Stimulated activated CD4-positive, alpha-beta T cell treated with anti-CD3 and anti-CD28 coated beads, Interleukin-2, amount 100 ng/mL, for 4 hours (primary cell): ENCODE measurements around the gene CCR5AS.
"Not testable (repeated sequence)": the region's sequence is repeated elsewhere in the genome, so short reads cannot be mapped to it uniquely, and the experiment has no call there.

ENCODE experiments used
- DNase-seq: peaks from one replicate; pipeline ENCODE4 v3.0.0-alpha.2; 2020; ENCODE audit warnings: low read depth

Gene CCR5AS

GRCh38 chr3:46429250-46429649 is 22.4 kb upstream of the CCR5AS start:
- no peak for DNase-seq

GRCh38 chr3:46427916-46428833 is 21.3 kb upstream of the CCR5AS start:
- no peak for DNase-seq

GRCh38 chr3:46427404-46427803 is 20.5 kb upstream of the CCR5AS start:
- DNase-seq = not testable (repeated sequence)

- not testable (repeated sequence) for DNase-seq
Observed at GRCh38 chr3:46426476-46426875, 19.6 kb upstream of the CCR5AS start.

GRCh38 chr3:46423588-46423987 is 16.7 kb upstream of the CCR5AS start:
- DNase-seq = no peak

- no peak for DNase-seq
Observed at GRCh38 chr3:46422617-46423016, 15.8 kb upstream of the CCR5AS start.

GRCh38 chr3:46420931-46421330 is 14.1 kb upstream of the CCR5AS start:
- no peak for DNase-seq

- no peak for DNase-seq
Observed at GRCh38 chr3:46419816-46420215, 12.9 kb upstream of the CCR5AS start.

GRCh38 chr3:46417841-46418611 is 11.2 kb upstream of the CCR5AS start:
- no peak for DNase-seq

GRCh38 chr3:46416811-46417510 is 10.1 kb upstream of the CCR5AS start:
- no peak for DNase-seq

GRCh38 chr3:46416125-46416810 is 9.4 kb upstream of the CCR5AS start:
- no peak for DNase-seq

GRCh38 chr3:46414739-46415138 is 7.9 kb upstream of the CCR5AS start:
- DNase-seq = no peak

GRCh38 chr3:46413951-46414350 is 7.1 kb upstream of the CCR5AS start:
- no peak for DNase-seq

GRCh38 chr3:46412786-46413298 is 6.0 kb upstream of the CCR5AS start:
- no peak for DNase-seq

- DNase-seq = no peak
Observed at GRCh38 chr3:46411271-46411670, 4.4 kb upstream of the CCR5AS start.

- no peak for DNase-seq
Observed at GRCh38 chr3:46410669-46411068, 3.8 kb upstream of the CCR5AS start.

GRCh38 chr3:46409739-46410489 is 3.0 kb upstream of the CCR5AS start:
- DNase-seq = no peak

- no peak for DNase-seq
Observed at GRCh38 chr3:46408853-46409252, 2.0 kb upstream of the CCR5AS start.

- DNase-seq = no peak
Observed at GRCh38 chr3:46407970-46408369, 1.1 kb upstream of the CCR5AS start.

GRCh38 chr3:46406443-46406787 is 451 bp downstream of the CCR5AS start:
- no peak for DNase-seq
